ENCODE data around the gene USH2A. TPM values are rescaled to one million over a fixed set of nuclear protein-coding genes. Genes with fewer than 3 reads are reported as not detected.

USH2A gene
- polyA plus RNA-seq, 1 of the 3 experiments (the other 2 are of a cell fraction), result under 0.01 TPM

DNA sequence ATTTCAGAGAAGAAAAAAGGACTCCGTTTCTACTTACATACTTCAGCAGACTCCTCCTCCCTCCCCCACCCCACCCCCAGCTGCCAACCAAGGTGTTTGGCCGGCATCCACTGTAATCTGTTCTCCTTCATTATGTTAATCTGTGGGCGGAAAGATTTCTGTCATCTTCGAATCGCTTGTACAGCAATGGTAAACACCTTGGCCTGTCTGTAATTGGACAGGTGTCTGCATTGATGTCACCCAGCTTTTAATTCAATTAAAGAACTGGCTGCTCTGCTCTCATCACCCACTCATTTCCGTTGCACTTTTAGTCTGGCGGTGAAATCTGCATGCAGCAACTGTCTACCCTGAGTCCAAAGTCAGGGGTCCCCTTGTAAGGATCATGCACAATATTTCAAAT, 368.6 kb downstream of the USH2A start:
- Histone ChIP-seq H3K9me3 (no peaks in the 10 kb centered on the region), H3K4me1 (ENCODE audit: control insufficient read depth in 1 of 2, insufficient read depth in 2 of 2, low read depth in 1 of 2, low read length in 1 of 2) (no peaks in the 10 kb centered on the region; a peak in 1 of 4 replicates), H3F3A (replicated peaks; ENCODE audit: insufficient read depth) (no peaks in the 10 kb centered on the region), H3K4me3 (ENCODE audit: low read depth in 2 of 2, low read length in 1 of 2) (no peak overlapping the region), H3K79me2 (ENCODE audit: insufficient read depth) (no peaks in the 10 kb centered on the region), H3K27ac (ENCODE audit: low read depth in 2 of 2, low read length in 1 of 2) (no peak overlapping the region), H3K27me3 (ENCODE audit: insufficient read depth) (no peaks in the 10 kb centered on the region), H2AFZ (ENCODE audit: low read depth) (no peak overlapping the region), H3K4me2 (no peak overlapping the region), H4K20me1 (ENCODE audit: insufficient read depth) (no peaks in the 10 kb centered on the region), H3K9ac (no peak overlapping the region), H3K9me2 (no peaks in the 10 kb centered on the region), H3K36me3 (replicated peaks in 1 of 2; ENCODE audit: control insufficient read depth in 1 of 2, insufficient read depth in 2 of 2, low read length in 1 of 2) (no peaks in the 10 kb centered on the region)
- ChIA-PET POLR2A (no interaction called here), CTCF (no interaction called here)
- TF ChIP-seq, protein P1, sequence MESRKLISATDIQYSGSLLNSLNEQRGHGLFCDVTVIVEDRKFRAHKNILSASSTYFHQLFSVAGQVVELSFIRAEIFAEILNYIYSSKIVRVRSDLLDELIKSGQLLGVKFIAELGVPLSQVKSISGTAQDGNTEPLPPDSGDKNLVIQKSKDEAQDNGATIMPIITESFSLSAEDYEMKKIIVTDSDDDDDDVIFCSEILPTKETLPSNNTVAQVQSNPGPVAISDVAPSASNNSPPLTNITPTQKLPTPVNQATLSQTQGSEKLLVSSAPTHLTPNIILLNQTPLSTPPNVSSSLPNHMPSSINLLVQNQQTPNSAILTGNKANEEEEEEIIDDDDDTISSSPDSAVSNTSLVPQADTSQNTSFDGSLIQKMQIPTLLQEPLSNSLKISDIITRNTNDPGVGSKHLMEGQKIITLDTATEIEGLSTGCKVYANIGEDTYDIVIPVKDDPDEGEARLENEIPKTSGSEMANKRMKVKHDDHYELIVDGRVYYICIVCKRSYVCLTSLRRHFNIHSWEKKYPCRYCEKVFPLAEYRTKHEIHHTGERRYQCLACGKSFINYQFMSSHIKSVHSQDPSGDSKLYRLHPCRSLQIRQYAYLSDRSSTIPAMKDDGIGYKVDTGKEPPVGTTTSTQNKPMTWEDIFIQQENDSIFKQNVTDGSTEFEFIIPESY (IDR thresholded peaks at IDR 0.05; ENCODE audit: borderline replicate concordance, low read depth), result no peak
- no peak for TF ChIP-seq GABPA (IDR thresholded peaks at IDR 0.05; ENCODE audit: low read depth)
- no peak for TF ChIP-seq NRF1 (IDR thresholded peaks at IDR 0.05; ENCODE audit: low read depth, low read length)
- no peak for TF ChIP-seq RFX5 (IDR thresholded peaks at IDR 0.05; ENCODE audit: low read length)
- TF ChIP-seq RAD21 (IDR thresholded peaks at IDR 0.05; ENCODE audit: low read length), result no peak
- no peak for TF ChIP-seq TAF1 (IDR thresholded peaks at IDR 0.05; ENCODE audit: borderline replicate concordance, low read depth, low read length)
- DNase-seq, result no peak
- 73% methylated on average over 7 of the region's 7 CpGs for WGBS (ENCODE audit: low lambda C conversion rate)

DNA sequence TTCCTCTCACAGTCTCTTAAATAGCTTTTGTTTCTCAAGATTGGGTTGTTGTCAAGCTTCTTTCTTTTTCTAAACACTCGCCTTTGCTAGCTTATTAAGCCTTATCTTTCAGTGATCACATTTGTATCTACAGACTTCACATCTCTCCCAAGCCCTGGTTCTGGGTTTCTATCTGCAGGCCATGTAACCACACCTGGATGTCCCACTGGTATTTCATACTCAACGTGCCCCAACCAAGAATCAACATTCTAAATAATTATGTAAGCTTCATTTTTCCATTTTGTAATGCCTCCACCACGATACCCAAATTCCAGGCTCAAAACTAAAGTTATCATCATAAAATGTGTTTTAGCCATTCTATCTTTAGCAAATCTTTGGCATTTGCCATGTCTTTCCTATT, 372.2 kb downstream of the USH2A start:
- Histone ChIP-seq H3K9ac (no peak overlapping the region), H3K4me1 (ENCODE audit: control insufficient read depth in 1 of 2, insufficient read depth in 2 of 2, low read depth in 1 of 2, low read length in 1 of 2) (no peaks in the 10 kb centered on the region; a peak in 1 of 4 replicates), H2AFZ (ENCODE audit: low read depth) (no peak overlapping the region), H3K9me2 (no peaks in the 10 kb centered on the region), H3K4me2 (no peak overlapping the region), H3K27ac (ENCODE audit: low read depth in 2 of 2, low read length in 1 of 2) (no peak overlapping the region), H3K79me2 (ENCODE audit: insufficient read depth) (no peaks in the 10 kb centered on the region), H3K36me3 (replicated peaks in 1 of 2; ENCODE audit: control insufficient read depth in 1 of 2, insufficient read depth in 2 of 2, low read length in 1 of 2) (no peaks in the 10 kb centered on the region), H3K4me3 (ENCODE audit: low read depth in 2 of 2, low read length in 1 of 2) (no peak overlapping the region), H4K20me1 (ENCODE audit: insufficient read depth) (no peaks in the 10 kb centered on the region), H3F3A (replicated peaks; ENCODE audit: insufficient read depth) (no peaks in the 10 kb centered on the region), H3K9me3 (no peaks in the 10 kb centered on the region), H3K27me3 (ENCODE audit: insufficient read depth) (no peaks in the 10 kb centered on the region)
- ChIA-PET CTCF (interaction anchor here (1.1 kb wide), 1 partner anchor 170 kb away, joined by 5 read pairs; no protein-coding TSS in a partner anchor), POLR2A (no interaction called here)
- DNase-seq, result no peak
- TF ChIP-seq POLR2AphosphoS5 (IDR thresholded peaks at IDR 0.05; ENCODE audit: low read depth, low read length), result no peak
- TF ChIP-seq FOXJ3 (CRISPR knock-in tag; IDR thresholded peaks at IDR 0.05), result no peak
- 28% methylated on average over 3 of the region's 3 CpGs for WGBS (ENCODE audit: low lambda C conversion rate)

DNA sequence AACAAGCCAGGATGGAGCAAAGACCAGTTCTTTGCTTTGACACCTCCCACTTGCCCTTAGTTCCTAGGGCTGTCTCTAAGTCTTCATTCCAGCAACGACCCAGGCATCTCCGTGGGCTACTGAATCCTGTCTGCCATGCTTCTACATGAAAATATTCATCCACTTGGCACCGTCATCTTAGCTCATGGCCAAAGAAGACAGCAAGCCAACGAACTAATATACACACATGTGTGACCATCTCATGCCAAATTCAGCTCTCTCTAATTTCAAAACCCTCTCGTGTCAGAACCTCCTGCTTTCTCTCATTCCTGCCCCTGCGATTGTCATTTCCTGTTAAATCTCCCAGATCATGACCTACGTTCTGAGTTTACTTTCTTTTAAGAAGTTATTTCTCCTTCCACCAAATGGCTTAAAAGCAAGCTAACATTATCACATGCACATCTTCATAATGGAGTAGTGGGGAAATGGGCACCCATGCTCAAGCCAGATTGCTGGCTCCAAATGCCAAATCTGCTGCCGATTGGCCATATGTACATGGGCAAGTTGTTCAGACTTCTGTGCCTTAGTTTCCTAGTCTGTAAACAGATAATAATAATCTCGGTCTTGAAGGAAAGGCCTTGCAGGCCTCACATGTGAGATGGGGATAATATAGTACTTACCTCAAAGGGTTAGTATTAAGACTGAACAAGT, 373.4 kb downstream of the USH2A start:
- no peak overlapping the region for H2AFZ ChIP-seq (ENCODE audit: low read depth)
- H3K27me3 ChIP-seq (ENCODE audit: insufficient read depth), result no peaks in the 10 kb centered on the region
- H3K36me3 ChIP-seq (replicated peaks in 1 of 2; ENCODE audit: control insufficient read depth in 1 of 2, insufficient read depth in 2 of 2, low read length in 1 of 2), result no peaks in the 10 kb centered on the region
- H3K9me3 ChIP-seq, result no peaks in the 10 kb centered on the region
- H3K4me2 ChIP-seq, result no peak overlapping the region
- H3K4me3 ChIP-seq (ENCODE audit: low read depth in 2 of 2, low read length in 1 of 2), result no peak overlapping the region
- no peak overlapping the region for H3K27ac ChIP-seq (ENCODE audit: low read depth in 2 of 2, low read length in 1 of 2)
- no peak overlapping the region for H3K9ac ChIP-seq
- no peaks in the 10 kb centered on the region for H3F3A ChIP-seq (replicated peaks; ENCODE audit: insufficient read depth)
- ChIA-PET CTCF (interaction anchor here (0.9 to 1.6 kb wide), 2 partner anchors 12 to 377 kb away, joined by 3 read pairs; no protein-coding TSS in a partner anchor), POLR2A (no interaction called here)
- no peak for DNase-seq
- no peaks in the 10 kb centered on the region for H3K9me2 ChIP-seq
- no peaks in the 10 kb centered on the region for H3K79me2 ChIP-seq (ENCODE audit: insufficient read depth)
- H3K4me1 ChIP-seq (ENCODE audit: control insufficient read depth in 1 of 2, insufficient read depth in 2 of 2, low read depth in 1 of 2, low read length in 1 of 2), result no peaks in the 10 kb centered on the region; a peak in 1 of 4 replicates
- 55% methylated on average over 9 of the region's 9 CpGs for WGBS (ENCODE audit: low lambda C conversion rate)
- no peaks in the 10 kb centered on the region for H4K20me1 ChIP-seq (ENCODE audit: insufficient read depth)
- TF ChIP-seq, protein P2, sequence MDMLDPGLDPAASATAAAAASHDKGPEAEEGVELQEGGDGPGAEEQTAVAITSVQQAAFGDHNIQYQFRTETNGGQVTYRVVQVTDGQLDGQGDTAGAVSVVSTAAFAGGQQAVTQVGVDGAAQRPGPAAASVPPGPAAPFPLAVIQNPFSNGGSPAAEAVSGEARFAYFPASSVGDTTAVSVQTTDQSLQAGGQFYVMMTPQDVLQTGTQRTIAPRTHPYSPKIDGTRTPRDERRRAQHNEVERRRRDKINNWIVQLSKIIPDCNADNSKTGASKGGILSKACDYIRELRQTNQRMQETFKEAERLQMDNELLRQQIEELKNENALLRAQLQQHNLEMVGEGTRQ (IDR thresholded peaks at IDR 0.05; ENCODE audit: borderline replicate concordance, low read depth, low read length), result no peak
- TF ChIP-seq FOXJ3 (CRISPR knock-in tag; IDR thresholded peaks at IDR 0.05) (no peak), GATA2 (CRISPR knock-in tag; IDR thresholded peaks at IDR 0.05) (no peak), EP300 (IDR thresholded peaks at IDR 0.05; ENCODE audit: borderline replicate concordance in 1 of 2, low read depth in 1 of 2, low read length in 1 of 2) (no peak)
- TF ChIP-seq, protein P3, sequence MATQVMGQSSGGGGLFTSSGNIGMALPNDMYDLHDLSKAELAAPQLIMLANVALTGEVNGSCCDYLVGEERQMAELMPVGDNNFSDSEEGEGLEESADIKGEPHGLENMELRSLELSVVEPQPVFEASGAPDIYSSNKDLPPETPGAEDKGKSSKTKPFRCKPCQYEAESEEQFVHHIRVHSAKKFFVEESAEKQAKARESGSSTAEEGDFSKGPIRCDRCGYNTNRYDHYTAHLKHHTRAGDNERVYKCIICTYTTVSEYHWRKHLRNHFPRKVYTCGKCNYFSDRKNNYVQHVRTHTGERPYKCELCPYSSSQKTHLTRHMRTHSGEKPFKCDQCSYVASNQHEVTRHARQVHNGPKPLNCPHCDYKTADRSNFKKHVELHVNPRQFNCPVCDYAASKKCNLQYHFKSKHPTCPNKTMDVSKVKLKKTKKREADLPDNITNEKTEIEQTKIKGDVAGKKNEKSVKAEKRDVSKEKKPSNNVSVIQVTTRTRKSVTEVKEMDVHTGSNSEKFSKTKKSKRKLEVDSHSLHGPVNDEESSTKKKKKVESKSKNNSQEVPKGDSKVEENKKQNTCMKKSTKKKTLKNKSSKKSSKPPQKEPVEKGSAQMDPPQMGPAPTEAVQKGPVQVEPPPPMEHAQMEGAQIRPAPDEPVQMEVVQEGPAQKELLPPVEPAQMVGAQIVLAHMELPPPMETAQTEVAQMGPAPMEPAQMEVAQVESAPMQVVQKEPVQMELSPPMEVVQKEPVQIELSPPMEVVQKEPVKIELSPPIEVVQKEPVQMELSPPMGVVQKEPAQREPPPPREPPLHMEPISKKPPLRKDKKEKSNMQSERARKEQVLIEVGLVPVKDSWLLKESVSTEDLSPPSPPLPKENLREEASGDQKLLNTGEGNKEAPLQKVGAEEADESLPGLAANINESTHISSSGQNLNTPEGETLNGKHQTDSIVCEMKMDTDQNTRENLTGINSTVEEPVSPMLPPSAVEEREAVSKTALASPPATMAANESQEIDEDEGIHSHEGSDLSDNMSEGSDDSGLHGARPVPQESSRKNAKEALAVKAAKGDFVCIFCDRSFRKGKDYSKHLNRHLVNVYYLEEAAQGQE (IDR thresholded peaks at IDR 0.05; ENCODE audit: low read depth, low read length), result no peak
